Chondrocyte (in vitro differentiated cells): ENCODE results near the gene BNC2. TPM values are rescaled to one million over a fixed set of nuclear protein-coding genes. Genes with fewer than 3 reads are reported as not detected.

Experiments
- DNase-seq: peaks from one replicate; pipeline ENCODE4 v3.0.0; 2021; ENCODE audit warnings: mixed read lengths, low spot score
- H3K27ac Mint-ChIP-seq: one replicate; pipeline ENCODE4 v1.8.0; 2021; ENCODE audit warnings: mild to moderate bottlenecking, moderate library complexity, mixed read lengths; ENCODE audit not compliant: unreplicated experiment
- H3K27me3 Mint-ChIP-seq: 2 replicates; pipeline ENCODE4 v1.8.0; 2021; ENCODE audit warnings: low read depth, mixed read lengths
- H3K36me3 Mint-ChIP-seq: 2 replicates; pipeline ENCODE4 v1.8.0; 2021; ENCODE audit warnings: low read depth, mixed read lengths
- H3K4me1 Mint-ChIP-seq: 2 replicates; pipeline ENCODE4 v1.8.0; 2021; ENCODE audit warnings: low read depth, mild to moderate bottlenecking, mixed read lengths
- H3K4me3 Mint-ChIP-seq: one replicate; pipeline ENCODE4 v1.8.0; 2021; ENCODE audit warnings: mild to moderate bottlenecking, moderate library complexity, mixed read lengths; ENCODE audit not compliant: unreplicated experiment
- H3K9me3 Mint-ChIP-seq: 2 replicates; pipeline ENCODE4 v1.8.0; 2021; ENCODE audit warnings: low read depth, mixed read lengths
- CTCF ChIP-seq: fragments of 200-600 bp; sonication (generic); IDR thresholded peaks from 2 replicates; pipeline ENCODE4 v1.5.0; 2021; ENCODE audit warnings: antibody characterized with exemption, mild to moderate bottlenecking, moderate library complexity
- total RNA-seq: library from RNA; stranded (reverse); gene quantifications from 3 replicates; pipeline ENCODE4 v1.2.1, GENCODE V29; 2021

BNC2 gene
- total RNA-seq, 1 donor from 2014 or later, result 17.8 TPM

GRCh38 chr9:16806674-16807073 is 63.8 kb downstream of the BNC2 start:
- H3K36me3 Mint-ChIP-seq, result no peaks in the 10 kb centered on the region
- DNase-seq, result no peak
- TF ChIP-seq CTCF, result no peak
- H3K4me3 Mint-ChIP-seq, result no peak overlapping the region
- no peaks in the 10 kb centered on the region for H3K9me3 Mint-ChIP-seq
- no peaks in the 10 kb centered on the region for H3K4me1 Mint-ChIP-seq
- H3K27ac Mint-ChIP-seq, result no peak overlapping the region
- H3K27me3 Mint-ChIP-seq, result no peaks in the 10 kb centered on the region

- peaks cover 9% of the 10 kb centered on the region for H3K4me1 Mint-ChIP-seq
- no peak overlapping the region for H3K27ac Mint-ChIP-seq
- H3K27me3 Mint-ChIP-seq, result no peaks in the 10 kb centered on the region
- no peaks in the 10 kb centered on the region for H3K9me3 Mint-ChIP-seq
- no peak for TF ChIP-seq CTCF
- H3K4me3 Mint-ChIP-seq, result no peak overlapping the region
- DNase-seq, result no peak
- H3K36me3 Mint-ChIP-seq, result no peaks in the 10 kb centered on the region
Measured at GRCh38 chr9:16803648-16804047, 66.8 kb downstream of the BNC2 start.

GRCh38 chr9:16801871-16802466 is 68.5 kb downstream of the BNC2 start:
- Mint-ChIP-seq H3K4me3 (no peak overlapping the region), H3K36me3 (no peaks in the 10 kb centered on the region), H3K9me3 (no peaks in the 10 kb centered on the region), H3K27me3 (no peaks in the 10 kb centered on the region), H3K4me1 (peaks cover 9% of the 10 kb centered on the region), H3K27ac (no peak overlapping the region)
- DNase-seq, result no peak
- TF ChIP-seq CTCF, result no peak

GRCh38 chr9:16796304-16796825 is 74.1 kb downstream of the BNC2 start:
- H3K36me3 Mint-ChIP-seq, result no peaks in the 10 kb centered on the region

More at GRCh38 chr9:16796304-16796825, 74.1 kb downstream of the BNC2 start:
- Mint-ChIP-seq H3K4me3 (no peak overlapping the region), H3K27ac (no peak overlapping the region), H3K9me3 (no peaks in the 10 kb centered on the region), H3K4me1 (peaks cover 40% of the 10 kb centered on the region), H3K27me3 (no peaks in the 10 kb centered on the region)
- no peak for TF ChIP-seq CTCF
- no peak for DNase-seq
